GM18867 (cell line): ENCODE data around the gene CRACDL.

Experiments
- ATAC-seq: cut with Tn5 transposase; IDR thresholded peaks from one replicate; pipeline ENCODE4 v1.9.1; 2021; ENCODE audit warnings: mild to moderate bottlenecking, moderate library complexity; ENCODE audit not compliant: unreplicated experiment

CRACDL gene

DNA sequence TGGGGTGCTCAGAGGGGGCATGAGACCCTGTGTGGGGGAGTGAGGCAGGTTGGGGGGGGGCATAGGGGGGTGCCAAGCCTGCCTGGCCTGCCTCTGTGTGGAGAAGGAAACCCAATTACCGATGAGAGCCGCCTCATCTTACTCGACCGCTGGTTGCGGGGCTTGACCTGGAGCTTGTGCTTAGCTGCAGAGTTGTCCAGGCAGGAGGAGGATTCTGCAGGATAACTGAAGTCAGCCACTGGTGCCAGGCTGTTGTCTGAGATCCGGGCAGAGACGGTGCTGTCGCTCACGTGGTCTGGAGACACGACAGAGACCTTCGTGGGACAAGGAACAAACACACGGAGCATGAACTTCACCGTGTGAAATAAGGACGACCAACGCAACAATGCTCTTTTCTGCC lies 109.2 kb downstream of the CRACDL start:
- no peak for ATAC-seq

DNA sequence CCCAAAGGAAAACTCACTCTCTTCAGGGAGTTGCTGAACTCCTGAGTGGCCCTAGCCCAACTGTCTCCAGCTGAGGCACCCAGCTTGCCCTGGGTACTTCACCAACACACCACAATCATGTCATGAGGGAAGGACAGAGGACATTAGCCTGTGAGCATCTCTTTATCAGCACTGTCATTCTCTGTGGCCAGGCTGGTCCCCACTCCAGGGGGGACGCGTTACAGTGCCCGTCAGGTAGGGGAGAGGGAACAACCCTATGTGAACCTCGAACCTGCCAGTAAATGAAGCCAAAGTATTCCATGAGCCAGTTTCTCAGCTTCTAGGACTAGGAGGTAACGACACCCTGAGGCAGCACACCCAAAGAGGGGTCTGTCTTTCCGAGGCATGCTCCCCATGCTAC lies 110.2 kb downstream of the CRACDL start:
- no peak for ATAC-seq

DNA sequence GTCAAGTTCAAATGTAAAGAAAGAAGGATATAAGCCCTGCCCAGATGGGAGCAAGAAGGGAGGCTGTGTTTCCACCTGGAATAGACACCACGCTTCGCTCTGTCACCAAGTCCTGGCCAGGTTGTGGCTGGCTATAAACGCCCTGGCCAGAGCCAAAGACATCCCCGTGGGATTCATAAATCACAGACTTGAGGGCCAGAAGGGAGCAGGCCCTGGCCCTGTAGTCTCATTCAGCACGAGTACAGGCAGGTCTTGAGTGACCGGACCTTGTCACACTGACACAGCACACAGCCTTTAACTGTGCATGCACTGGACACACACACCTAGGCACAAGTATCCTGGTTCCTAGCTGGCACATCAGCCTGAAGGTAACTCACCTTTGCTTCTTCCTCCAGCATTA lies 110.6 kb downstream of the CRACDL start:
- no peak for ATAC-seq

DNA sequence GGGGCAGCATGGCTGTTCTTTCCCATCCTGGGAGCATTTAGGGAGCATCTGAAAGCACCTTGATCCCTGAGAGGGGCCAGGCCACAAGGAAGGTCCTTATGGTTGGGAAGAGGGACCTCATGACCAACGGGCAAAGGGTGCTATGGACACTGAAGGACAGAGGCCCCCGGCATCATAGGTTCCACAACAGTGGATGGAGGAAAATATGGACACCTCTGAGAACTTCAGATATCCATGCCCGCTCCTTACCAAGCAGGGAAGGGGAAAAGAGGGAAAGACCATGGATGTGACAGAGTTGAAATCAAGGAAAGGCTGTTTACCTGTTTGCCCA lies 111.0 kb downstream of the CRACDL start:
- no peak for ATAC-seq

DNA sequence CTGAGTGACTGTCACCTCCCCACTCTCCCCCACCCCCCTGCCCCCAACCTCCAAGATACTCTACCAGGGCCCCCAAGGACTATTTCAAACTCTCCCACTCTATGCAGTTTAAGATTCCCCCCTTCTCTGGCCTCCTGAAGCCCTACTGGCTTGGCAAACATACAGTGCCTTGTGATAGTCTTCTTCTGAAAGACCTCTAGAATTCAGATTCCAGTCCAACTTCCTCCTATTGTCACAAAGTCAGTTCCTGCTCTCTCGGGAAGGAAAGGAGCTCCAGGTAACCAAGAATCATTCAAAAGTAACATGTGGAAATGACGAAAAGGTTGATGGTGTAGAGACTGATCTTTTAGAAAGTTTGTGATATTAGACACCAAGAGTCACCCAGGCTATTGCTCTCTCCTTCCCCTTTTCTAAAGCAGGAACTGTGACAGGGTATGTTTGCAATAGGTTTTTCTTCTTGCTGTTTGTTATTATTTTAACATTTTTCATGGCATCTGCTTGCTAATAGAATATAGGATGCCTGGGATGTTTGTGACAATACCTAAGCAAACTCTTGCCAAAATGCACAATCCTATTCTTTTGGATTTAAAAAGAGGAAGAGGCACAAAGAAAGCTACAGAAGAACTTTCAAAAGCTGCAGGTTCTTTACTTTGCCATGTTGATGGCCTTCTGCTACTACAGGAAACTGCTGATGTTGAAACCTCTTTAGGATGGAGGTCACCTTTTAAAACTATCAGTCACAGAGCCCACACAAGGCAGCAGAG lies 111.6 kb downstream of the CRACDL start:
- no peak for ATAC-seq

DNA sequence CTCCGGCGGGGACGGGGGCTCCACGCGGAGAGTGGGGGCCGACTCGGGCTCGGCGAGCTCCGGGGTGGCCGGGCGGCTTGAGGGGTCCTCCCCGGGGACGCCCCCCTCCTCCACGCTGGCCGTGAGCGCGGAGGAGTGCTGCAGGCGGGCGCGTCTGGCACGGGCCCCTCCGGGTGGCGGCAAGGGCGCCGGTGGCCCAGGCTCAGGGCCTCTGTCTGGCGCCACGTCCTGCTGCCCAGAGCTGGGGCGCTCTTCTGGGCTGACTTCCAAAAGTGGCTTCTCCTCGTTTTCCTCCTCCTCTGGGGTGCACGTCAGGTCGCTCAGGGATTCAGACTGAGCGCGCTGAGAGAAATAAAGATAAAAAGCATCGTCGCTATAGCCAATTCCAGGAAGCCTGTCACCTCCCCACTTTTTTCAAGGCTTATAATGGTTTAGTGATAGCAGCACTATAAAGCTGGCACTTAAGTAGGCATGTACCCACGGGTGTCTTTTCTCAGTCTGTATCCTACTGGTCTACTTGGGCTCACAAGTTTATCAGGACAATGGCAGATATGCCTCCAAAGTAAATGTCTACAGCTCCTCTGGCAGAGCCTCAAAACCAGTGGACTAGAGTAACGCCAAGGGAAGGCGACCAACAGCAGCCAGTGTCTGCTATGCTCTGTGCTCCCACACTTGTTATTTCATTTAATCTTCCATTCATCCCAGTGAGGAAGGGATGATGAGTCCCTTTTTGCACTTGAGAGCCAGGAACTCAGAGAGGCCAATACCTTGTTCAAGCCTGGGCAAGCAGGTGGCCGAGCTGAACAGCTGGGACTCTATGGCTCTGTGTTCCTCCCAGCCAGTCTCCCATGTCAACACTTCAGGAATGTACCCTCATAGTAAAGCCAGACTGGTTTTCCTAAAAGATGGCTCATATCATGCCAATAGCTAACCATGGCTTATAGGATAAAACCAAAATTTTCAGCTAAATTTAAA lies 112.5 kb downstream of the CRACDL start:
- ATAC-seq = no peak

DNA sequence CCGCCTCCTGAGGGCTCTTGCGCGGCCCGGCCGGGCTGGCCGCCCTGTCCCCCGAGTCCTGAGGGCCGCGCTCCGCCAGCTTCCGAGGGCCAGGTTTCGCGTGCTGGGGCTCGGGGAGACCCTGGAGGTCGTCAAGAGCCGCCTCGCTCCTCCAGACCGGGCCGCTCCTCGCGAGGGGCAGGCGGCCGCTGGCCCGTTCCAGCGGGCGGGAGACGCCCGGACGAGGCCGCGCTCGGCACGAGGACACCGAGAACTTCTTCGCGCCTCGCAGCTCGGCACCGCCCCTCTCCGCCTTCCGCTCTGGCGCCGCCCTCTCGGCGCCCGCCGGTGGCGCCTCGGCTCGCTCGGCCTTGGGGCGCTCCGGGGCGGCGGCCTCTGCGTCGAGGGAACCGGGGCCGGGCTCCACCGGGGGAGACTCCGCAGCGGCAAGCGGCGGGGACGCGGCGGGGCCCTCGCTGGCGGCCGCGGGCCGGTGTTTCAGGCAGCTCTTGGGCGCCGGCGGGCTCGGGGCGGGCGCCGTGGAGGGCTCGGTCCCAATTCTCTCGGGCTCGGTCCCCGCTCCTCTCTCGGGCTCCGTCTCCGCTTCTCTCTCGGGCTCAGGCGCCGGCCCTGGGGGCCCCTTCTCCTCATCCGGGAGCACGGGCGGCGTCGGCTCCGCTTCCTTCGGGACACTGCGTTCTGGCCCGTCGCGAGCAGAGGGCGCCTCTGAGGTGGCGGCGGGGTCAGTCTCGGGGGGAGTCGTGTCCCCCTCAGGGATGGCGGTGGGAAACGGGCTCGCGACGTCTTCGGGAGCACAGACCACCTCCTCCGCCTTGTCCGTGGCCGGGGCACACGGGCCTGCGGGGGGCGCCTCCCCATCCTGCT lies 113.5 kb downstream of the CRACDL start:
- ATAC-seq = no peak

DNA sequence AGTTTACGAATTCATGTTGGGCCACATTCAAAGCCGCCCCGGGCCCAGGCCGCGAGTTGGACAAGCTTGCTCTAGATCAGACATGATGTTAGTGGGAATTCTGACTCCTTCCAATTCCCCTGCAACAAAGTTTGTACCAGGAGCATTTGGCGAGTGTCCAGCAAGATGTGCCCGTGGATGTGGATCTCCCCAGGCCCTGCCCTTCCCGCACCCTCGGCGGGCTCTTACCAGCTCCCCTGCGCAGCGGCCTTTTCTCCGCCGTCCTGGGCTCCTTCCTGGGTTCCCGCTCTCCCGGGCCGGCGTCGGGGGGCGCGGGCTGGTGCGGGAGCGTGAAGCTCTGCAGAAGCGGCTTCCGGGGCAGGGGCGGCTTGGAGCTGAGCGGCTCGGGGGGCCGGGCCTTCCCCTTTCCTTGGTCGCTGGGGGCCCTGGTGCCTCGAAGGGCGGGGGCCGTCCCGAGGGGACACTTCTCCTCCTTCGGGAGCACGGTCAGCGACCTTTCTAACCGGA lies 114.3 kb downstream of the CRACDL start:
- no peak for ATAC-seq

DNA sequence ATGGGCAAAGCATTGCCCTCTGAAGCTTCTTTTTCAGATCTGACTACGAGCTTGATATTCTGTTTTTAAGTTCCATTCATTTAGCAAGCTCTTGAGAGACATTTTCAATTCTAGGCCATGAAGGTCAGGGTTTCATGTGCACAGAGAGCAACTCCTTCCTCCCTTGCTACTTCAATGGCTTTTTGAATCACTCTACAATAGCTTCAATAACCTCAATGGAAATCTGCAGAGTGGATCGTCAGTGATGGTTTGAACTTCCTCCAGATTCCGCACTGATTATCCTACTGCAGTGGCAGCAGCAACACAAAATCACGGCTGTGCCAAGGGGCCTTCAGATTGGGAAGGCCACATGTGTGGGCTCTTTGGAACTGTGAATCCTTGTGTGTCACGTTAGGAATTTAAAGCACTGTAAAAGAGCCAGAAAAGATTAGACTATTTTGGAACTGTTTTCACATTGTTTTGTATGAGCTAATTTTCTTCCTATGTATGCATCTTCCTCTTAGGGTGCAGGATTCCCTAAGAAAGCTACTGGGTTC lies 116.7 kb downstream of the CRACDL start:
- no peak for ATAC-seq

DNA sequence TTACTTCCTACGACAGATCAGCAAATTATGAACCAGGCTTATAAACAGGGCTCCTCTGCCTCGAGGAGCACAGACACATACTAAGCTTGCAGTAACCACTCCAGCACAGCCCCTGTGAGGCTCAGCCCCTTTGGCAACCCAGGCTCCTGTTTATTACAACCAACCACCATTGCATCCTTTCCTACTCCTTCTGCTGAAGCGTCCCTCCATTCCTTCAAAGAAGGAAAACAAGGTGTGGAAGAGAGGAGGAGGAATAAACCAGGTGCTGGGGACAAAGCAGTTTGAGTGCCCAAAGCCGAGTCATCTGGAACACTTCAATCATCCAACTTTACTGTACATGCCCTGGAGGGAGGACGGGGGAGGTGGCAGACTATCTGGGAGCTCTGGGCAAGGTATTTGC lies 117.9 kb downstream of the CRACDL start:
- ATAC-seq = no peak

DNA sequence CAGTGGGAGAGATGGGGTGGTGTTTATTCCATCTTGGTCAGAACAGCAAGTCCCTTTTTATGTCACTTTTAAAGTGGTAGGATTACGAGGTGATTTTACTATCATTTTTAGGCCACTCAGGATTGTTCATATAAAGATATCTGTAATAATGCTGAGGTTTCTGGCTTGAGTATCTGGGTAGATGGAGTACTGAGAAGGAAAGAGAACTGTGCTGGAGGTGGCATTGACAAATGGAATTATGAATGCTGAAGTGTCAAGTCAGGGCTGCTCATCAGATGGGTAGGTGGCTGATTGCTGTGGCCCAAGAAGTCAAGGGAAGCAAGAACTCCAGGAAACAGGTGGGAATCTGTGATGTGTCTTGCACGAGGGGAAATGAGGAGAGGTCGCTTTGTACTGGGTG lies 119.7 kb downstream of the CRACDL start:
- no peak for ATAC-seq

DNA sequence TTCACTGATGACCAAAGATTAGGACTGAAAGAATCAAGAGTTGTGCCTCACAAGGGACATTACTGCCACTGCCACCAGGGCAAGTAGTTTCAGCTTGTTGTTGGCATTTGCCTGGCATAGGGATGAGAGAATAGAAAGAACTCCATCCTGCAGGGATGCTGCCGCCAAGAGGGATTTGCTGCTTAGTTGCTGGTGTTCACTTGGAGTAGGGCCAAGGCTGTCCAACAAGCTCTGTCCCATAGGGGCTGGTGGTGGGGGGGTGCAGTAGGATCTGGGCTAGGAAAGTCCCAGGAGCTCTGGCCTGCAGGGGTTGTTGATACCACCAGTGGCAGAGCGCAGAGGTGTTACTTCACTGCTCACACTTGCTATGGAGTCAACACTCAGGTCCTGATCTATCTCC lies 120.2 kb downstream of the CRACDL start:
- ATAC-seq = no peak

DNA sequence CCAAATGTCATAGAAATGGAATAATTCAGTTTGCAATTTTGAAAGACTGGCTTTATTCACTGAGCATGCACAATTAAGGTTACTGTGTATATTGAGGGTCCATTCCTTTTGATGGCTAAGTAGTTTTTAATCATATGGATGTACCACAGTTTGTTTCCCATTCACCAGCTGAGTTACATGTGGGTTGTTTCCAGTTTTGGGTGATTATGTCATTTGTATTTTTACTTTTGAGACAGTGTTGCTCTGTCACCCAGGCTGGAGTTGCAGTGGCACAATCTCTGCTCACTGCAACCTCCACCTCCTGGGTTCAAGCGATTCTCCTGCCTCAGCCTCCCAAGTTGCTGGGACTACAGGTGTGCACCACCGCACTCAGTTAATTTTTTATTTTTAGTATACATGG lies 124.3 kb downstream of the CRACDL start:
- ATAC-seq = no peak

DNA sequence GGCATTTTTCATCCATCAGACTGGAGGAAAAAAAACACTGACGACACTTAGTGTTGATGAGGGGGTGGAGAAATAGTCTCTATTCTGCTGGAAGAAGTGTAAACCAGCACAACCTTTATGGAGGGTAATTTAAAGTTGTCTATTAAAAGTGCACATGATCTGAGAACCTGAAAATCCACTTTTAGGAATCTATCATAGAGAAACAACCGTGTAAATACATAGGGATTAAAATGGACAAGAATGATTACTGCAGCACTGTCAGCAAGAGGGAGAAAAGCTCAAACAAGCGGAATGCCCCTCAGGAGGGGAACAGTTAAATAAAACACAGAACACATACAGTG lies 125.5 kb downstream of the CRACDL start:
- no peak for ATAC-seq

DNA sequence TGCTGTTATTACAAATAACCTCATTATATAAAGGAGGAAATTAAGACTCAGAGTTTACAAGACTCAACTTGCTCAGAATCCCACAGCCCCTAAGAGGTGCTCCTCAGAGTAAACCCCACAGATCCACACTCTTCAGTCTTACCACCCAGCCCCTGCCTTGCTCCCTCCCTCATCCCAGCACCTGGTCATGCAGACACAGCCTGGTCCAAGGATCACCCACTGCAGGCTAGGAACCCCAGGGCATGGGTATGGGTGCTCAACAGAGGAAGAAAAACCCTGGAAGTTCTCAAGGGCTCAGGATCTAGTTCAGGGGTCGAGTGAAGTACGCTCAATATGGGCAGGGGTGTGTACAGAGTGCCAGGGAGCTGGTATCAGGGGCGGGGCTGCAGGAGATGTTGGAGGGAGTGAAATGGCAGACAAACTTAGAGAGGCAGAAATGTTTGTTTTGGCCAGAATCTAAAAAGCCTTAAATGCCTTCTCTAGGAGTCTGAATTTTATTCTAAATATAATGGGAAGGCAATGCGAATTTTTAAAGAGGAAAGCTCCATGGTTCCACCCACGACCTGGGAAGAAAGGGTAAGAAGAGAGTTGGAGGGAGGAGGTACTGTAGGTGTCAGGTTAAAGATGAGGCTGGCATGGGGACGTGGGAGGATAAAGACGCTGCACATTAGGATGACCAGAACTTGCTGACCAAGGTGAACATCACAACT lies 126.0 kb downstream of the CRACDL start:
- no peak for ATAC-seq

DNA sequence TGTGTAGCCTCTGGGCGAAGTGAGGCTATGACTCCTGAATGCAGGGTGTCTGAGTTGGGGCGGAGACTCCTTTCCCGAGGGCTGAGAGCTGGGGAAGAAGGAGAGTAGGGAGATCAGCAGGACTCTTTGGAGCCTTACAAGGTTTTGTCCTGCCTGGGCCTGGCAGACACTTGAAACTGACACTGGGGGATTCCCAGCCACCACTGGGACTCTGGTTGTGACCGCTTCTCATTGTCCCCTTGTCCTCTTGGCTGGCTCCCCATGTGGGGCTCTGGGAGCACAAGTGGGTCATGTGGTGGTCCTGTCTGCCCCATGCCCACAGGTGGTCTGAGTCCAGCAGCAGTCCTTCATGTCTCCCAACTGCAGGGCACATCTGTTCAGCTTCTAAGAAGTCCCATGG lies 126.9 kb downstream of the CRACDL start:
- no peak for ATAC-seq

DNA sequence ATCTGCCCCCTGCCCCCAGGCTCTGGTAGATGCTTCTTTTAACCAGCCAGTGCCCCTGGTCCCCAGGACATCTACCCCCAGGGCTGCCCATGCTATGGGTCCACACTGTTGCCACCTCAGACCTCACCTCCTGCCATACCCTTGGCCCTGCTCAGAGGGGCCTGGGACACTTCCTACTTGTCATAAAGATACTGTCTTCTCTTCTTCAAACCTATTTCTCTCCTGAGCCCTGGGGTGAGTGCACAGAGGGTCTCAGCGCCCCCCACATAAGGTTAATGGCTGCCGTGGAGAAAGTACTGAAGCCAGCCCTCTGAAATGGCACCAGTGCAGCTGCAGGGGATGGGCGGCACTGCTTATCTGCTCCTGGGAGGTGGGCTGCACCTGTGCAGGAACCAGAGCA lies 127.5 kb downstream of the CRACDL start:
- no peak for ATAC-seq

DNA sequence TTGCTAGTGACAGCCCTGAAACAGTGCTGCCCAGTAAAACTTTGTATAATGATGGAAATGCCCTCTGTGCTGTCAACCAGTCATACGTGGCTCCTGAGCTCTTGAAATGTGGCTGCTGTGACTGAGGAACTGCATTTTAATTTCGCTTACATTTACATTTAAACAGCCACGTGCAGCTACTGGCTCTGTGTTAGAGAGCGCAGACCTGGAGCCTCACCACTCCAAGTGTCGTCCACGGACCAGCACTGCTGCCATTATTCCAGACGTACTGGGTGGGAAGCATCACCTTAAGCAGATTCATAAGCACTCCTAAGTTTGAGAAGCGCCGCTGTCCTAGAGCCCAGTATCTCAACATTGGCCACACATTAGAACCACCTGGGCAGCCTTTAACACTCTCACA lies 128.1 kb downstream of the CRACDL start:
- no peak for ATAC-seq

DNA sequence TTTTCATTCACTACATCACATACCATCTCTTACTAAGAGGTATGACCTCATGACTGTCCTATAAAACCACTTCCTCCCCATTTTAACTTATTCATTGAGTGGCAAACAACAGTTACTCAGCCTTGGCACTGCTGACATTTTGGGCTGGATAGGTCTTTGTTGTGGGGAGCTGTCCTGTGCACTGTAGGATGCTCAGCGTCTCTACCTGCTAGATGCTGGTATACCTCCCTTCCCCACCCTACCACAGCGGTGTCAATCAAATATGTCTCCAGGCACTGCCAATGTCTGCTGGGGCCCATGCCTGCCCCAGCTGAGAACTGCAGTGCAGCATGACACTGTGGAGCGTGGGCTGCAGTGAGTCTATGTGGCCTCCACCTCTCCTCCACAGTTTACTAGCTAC lies 128.8 kb downstream of the CRACDL start:
- ATAC-seq = no peak

DNA sequence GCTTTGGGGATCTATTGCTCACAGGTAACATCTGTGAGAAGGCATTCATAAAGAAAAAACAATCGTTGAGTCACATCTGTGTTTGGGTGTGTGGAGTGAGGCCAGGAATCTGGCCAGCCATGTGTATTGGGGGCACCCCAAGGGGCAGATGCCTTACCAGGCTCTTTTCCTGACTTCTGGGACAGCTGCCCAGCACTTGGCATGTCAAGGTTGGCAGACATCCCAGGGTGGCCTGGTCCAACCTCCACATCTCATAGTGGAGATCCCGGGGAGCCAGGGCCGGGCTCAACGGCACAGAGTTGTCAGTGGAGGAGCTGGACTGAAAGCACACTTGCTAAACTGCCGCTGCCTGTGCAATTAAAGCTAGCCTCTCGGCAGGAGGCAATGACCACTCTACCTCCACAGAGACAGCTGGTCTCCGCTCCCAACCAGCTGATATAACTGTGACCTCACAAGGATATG lies 129.8 kb downstream of the CRACDL start:
- ATAC-seq = no peak
